ENCODE results near the gene WDTC1.
A peak's percentile ranks its signal among the peaks of the same experiment; 100 is the strongest.

The WDTC1 gene

GRCh38 chr1:27303509-27303908 is 69.1 kb downstream of the WDTC1 start:
- no peak for DNase-seq

GRCh38 chr1:27306071-27306470 is 71.6 kb downstream of the WDTC1 start:
- DNase-seq, result no peak

GRCh38 chr1:27306892-27307761 is 72.7 kb downstream of the WDTC1 start:
- no peak for DNase-seq

GRCh38 chr1:27307874-27308598 is 73.6 kb downstream of the WDTC1 start:
- no peak for DNase-seq

DNA sequence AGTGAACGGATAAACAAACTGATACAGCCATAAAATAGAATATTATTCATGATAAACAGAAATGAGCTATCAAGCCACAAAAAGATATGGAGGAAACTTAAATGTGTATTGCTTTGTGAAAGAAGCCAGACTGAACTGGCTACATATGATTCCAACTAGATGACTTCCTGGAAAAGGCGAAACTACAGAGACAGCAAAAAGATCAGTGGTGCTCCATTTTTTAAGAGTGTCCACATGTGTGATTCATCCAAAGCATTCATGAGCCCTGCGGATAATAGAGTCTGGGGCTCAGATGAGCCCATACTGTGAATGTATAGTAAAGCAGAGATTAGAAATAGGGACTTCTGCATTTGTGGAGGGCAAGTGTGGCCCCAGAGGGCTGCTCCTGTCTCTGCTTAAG is 79.7 kb downstream of the WDTC1 start:
- peak; percentile 30 for DNase-seq

DNA sequence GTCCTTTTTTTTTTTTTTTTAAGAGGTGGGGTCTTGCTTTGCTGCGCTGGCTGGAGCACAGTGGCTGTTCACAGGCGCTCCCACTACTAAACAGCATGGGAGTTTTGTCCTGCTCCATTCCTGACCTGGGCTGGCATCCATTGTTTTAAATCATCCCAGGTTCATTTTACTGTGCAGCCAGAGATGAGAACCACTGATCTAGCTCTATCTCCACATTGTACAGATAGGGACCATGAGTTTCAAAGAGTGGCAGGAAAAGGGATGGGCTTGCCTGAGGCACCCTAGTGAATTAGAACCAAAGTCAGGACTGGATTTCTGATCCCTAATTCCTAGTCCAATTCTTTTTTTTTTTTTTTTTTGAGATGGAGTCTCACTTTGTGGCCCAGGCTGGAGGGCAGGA is 80.3 kb downstream of the WDTC1 start:
- no peak for DNase-seq

DNA sequence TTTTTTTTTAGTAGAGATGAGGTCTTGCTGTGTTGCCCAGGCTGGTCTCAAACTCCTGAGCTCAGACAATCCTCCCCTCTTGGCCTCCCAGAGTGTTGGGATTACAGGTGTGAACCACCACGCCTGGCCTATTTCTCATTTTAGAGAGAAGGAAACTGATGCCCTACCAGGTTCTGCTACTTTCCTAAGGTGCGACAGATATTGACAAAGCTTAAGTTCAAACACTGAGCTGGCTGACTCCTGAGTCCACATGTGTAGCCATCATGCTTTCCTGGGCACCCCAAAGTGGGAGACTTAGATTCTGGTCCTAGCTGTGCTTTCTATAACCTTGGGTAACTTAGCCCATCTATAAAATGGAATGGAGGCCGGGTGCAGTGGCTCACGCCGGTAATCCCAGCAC is 82.4 kb downstream of the WDTC1 start:
- no peak for DNase-seq

- DNase-seq, result no peak
Measured at GRCh38 chr1:27318136-27318535, 83.7 kb downstream of the WDTC1 start.

DNA sequence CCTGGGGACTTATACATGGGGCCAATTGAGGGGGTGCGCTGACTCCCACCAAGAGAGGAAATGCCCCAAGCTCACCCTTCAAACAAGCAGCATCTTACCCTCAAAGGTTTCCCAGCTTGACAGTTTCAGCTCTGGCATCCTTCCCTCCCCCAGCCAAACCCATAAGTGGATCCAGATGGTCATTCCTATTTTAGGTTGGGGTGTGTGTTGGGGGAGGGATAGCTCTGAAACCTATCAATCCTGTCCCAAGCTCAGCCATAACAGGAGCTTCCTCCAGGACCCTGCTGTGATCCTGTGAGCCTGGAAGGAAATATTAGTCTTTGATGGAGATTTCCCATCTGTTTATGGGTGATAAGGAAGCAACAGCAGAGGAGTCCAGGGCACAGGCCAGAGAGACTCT is 84.2 kb downstream of the WDTC1 start:
- DNase-seq, result no peak

DNA sequence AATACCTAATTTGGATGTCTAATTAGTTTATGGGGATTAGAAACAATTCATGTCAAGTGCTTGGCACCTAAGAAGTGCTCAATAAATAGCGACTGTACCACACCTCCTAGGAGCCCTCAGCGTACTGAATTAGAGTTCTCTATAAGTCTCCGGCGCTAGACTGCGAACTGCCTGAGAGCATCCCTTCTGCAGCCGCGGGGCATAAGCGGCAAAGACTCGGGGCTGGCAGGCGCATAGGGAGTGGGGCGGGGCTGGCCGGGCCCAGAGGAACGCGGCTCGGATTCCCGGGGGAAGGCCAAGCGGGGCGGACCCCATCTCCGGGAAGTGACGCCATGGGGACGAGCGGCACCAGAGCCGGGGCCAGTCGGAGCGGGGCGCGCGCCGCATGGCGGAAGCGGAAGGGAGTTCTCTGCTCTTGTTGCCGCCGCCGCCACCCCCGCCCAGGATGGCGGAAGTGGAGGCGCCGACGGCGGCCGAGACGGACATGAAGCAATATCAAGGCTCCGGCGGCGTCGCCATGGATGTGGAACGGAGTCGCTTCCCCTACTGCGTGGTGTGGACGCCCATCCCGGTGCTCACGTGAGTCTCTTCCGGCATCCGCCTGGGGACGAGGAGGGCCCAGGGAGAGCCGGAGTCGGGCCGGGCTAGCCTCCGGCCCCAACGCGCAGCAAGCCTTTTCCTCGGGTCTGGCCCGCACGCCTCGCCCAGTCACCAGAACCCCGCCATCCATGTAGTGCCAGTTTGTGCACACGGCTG is 87.6 kb downstream of the WDTC1 start, which contains the start of gene TMEM222:
Gene TMEM222 (plus strand): TSS at position 351 of the 756 bp plus-strand sequence. CDS start 35 bp downstream, at position 386.
- peak; percentile 99 for DNase-seq

DNA sequence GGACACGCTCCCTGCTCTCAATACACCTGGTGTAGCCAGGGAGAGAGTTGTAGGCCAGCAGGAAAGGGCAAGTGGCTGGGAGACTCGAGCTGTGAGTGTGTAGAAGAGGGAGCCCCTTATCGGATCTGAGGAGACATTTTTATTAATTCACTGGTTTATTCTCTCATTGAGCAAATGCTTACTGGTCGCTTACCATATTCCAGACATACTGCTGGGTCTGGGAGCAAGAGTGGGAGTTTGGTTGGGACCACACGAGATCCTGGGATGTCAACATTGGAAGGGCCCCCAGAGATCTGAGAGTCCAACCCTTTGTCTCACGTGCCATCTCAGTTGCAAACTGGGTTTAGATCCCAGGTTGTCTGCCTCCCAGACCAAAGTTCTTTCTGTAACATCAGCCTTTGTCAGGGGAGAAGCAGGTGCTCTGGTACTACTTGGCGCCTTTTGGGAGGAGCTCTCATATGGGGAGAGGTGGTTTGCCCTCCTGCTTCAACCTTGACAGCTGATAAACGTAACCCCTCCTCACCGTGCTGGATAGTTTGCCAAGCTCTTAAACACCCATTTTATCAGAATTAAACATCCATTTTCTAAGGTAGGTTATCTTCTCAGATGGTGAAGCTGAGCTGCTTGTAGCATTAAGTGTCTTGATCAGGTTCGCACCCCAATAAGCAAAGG is 88.3 kb downstream of the WDTC1 start:
- peak; percentile 37 for DNase-seq

- DNase-seq, result no peak
Measured at GRCh38 chr1:27325286-27325685, 90.9 kb downstream of the WDTC1 start.

DNA sequence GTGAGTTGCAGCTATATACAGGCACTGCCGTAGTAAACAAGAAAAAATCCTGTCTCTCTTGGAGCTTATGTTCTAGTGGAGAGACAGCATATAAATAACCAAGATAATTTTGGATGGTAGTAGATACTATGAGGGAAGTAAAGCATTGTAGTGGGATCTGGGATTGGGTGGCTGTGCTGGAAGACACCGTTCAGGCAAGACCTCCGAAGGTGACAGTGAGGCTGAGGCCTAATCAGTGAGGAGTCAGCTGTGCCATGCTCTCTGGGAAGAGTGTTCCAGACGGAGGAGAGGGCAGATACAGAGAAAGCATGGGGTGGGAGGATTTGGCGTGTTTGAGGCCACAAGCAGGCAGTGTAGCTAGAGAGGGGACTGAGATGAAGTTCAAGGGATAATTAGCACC is 93.5 kb downstream of the WDTC1 start:
- no peak for DNase-seq

DNA sequence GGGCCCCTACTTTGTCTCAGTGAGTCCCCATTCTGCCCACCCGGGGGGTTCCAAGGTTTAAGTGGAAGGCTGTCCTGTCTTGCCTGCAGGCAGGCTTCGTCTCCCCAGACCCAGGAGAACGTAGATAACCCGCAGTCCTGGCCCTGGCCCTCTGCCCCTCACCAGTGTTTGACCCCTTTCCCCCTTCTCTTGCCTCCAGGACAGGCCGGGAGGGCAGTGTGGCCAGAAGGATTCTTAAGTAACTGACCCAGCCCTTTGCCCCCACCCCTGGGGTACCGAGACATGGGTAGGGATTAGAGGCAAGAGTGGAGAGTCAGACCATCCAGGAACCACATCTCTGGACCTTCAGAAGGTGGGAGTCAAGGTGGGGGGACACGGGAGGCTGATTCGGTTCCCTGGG is 96.4 kb downstream of the WDTC1 start:
- no peak for DNase-seq

DNA sequence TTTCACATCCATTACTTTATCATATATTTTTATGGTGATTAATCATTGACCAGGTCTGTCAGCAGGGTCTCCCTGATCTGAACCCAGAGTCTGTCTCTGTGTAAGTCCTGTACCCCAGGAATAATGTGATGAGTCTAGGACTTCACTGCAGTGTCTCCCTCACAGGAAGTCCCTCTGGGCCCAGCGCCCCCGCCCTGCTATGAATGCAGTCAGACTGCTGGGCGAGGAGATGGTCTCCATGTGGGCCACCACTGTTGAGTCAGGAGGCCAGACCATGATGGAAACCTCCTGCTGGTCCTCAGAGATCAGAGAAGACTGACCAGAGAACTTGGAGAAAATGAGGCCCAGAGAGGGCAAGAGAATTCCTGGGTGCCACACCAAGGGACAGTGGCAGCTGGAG is 97.0 kb downstream of the WDTC1 start:
- no peak for DNase-seq

DNA sequence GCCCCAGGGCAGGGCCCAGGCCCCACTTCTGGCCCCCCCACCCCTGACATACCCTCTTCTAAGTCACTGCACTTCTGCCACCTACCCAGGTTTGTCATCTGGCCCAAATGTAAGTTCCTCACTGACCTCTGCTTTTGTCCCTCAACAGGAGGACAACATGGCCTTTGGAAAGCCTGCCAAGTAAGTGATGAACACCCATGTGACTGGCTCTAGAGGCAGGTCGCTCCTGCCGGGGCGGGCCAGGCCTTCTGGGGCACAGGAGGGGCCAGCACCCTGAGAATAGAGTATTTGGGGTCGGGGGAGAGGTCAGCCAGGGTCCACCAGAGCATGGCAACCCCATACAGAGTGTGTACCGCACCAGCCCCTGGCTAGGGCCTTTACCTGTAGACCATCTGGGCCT is 97.5 kb downstream of the WDTC1 start:
- no peak for DNase-seq

DNA sequence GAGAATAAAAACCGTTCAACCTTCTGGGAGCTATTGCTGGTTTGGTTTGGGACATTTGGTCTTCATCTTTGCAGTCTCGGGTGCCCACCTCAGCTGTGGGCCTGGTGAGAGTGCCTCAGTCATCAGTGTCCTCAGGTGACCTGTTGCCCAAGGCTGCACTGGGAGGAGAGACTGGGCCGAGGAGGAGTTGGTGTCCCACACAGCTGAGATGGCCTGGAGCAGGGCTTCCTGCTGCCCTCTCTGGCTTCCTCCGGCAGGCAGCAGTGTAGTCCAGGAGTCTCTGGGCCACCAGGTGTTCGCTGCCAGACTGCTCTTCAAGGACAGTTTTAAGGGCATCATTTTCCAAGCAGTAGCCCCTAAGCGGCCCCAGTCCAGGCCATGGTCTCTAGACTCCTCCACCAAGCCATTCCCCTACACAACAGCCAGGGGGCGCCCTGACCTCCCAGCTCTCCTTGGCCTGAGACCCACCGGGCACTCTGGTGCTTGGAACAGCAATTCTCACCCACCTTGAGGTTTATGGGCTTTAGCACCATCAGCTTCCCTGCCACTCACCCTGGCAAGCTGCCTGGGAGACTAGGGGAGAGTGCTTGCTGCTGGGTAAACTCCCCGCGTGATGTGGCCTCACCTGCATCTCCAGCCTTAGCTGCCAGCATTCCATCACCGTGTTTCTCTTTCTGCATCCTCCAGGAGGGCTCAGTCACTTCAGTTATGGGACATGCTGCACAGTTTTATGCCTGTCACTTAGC is 98.3 kb downstream of the WDTC1 start:
- peak; percentile 74 for DNase-seq

- DNase-seq, result no peak
Measured at GRCh38 chr1:27333717-27334279, 99.4 kb downstream of the WDTC1 start.

GRCh38 chr1:27335506-27336422 is 101.3 kb downstream of the WDTC1 start:
- DNase-seq, result no peak

- no peak for DNase-seq
Measured at GRCh38 chr1:27336756-27337155, 102.3 kb downstream of the WDTC1 start.

DNA sequence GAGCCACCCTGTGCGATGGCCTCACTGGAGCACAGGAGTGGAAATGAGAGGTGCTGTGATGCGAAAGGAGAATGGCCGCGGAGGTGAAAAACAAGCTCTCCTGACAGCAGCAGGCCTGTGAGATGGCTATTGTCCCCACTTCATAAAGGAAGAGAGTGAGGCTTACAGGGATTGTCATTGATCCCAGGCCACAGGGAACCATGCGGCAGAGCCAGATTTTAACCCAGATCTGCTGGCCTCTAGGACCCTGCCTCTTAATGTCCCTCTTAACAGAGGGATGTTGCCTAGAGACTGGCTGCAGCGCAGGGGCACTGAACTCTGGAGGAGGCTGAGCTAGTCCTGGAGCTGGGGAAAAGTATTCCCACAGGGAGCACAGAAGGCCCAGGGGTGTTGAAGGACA is 104.3 kb downstream of the WDTC1 start:
- no peak for DNase-seq
